IPS-NIHi11 (cell line): ENCODE measurements around the gene STAB2.
"Not testable (repeated sequence)": the region's sequence is repeated elsewhere in the genome, so short reads cannot be mapped to it uniquely, and the experiment has no call there.

Source experiments
- DNase-seq: peaks from one replicate; pipeline ENCODE4 v3.0.0; 2012; ENCODE audit warnings: mixed read lengths, low spot score

Gene STAB2

DNA sequence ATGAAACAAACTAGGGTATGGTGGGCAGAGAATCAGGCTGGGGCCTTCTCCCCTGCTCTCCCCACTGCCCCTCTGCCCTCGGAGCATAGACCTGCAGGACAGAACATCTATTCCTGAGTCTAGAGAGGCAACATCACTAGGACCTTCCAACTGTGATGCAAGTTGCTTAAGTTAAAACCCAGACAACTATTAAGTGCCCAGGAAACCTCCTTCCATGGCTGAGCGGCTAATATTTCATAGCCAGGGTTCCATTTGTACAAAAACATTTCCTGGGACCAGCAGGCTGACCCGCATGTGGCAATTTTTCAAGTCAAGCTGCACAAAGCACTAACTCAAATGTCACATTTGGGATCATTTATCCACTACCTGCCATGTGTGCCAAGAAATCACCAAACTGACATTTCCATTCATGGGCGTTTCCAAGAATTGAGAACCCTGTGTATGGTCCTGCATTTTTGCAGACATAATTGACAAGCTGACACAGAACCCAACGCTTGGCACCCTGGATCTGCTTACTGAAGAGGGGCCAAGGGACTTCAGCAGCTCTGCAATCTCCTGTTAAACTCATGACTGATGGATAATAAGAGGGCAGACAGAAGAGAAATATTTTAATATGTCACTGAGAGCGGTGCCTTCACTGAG is 221.3 kb downstream of the STAB2 start:
- no peak for DNase-seq

DNA sequence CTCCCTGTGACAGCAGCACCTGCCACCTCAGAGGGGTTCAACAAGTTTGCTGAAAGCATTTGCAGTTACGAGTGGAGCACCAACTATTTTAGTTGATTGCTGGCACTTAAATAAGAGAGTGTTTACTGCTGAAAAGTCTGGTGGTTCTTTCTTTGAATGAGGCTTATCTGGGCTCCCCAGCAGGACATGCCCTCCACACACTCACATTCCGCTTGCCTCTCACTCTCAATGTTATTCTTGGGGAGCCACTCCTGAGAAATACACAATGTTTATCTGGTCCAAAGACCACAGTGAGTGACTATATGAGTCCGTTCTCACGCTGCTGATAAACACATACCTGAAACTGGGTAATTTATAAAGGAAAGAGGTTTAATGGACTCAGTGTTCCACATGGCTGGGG is 222.1 kb downstream of the STAB2 start:
- DNase-seq = no peak

DNA sequence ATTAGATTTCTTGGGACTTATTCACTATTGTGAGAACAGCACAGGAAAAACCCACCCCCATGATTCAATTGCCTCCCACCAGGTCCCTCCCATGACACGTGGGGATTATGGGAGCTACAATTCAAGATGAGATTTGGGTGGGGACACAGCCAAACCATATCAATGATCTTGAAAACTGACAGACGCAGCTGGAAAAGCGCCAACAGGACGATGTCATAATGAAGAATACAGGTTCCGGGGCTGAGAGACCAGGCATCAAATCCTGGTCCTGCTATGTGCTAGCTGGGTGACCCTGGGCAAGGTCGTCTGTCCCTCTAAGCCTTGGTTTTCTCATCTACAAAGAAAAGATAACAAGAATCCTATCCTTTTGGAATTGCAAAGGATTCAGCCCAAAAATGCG is 222.6 kb downstream of the STAB2 start:
- DNase-seq = not testable (repeated sequence)

DNA sequence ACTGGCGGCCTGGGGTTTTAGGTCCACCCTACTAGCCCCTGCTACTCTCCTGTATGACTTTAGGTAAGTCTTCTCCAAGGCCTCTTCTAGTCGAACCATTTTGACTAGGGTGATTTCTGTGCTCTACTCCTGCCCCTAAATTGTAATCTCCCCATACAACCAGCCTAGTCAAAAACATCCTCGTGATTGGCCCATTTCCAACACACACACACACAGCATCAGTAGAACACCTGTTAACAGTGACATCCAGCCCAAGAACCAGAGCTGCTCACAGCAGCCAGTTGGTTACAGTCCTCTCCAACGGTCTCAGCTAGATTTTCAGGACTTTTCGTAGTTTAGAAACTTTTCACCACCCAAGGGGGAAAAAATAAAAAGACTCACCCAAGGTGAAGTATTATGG is 223.0 kb downstream of the STAB2 start:
- no peak for DNase-seq

DNA sequence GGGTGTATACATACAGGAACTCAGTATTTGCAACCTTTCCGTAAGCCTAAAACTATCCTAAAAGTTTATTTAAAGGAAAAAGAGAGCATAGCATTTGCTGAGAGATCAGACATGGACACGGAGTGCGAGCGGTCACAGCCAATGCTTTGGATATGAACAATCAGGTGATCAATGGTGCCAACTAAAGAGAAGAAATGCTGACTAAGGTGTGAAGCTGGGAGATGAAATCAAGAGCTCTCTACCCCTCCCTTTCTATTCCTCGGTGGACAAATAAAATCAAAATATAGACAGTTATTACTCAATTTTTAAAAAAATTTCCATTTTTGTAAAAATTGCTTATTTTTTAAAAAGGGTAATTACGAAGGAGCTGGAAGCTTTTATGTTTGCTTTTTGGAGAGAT is 224.7 kb downstream of the STAB2 start:
- DNase-seq = no peak

DNA sequence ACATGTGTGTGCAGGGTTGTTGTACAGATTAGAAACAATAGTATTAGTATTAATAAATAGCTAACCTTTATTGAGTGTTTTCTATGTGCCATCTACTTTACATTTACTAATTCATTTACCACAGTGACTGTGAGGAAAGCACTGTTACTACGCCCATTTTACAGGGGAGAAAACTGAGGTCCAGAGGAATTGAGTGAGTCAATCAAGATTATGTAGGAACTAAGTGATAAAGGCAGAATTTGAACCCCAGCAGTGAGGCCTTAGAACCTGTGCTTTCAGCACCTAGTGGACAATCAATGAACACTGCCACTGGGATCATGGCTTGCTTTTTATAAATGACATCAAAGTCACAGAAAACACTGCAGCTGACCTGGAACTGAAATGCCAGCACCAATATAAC is 225.7 kb downstream of the STAB2 start:
- DNase-seq = no peak

DNA sequence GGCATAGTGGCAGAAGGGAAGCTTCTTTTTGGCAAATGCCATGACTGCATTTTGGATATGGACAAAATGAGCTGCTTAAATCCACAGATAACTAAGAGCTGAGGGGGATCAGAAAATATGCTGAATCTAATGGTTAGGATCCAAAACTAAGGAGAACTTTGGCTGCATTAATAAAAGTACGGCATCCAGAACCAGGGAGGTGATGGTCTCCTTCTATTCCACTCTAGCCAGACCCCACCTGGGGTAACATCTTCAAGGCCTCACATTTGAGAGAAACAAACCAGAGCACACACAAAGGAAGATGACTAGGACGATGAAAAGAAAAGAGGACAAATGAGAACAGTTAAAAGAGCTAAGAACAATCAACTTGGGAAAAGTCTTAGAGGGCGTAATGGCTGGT is 226.4 kb downstream of the STAB2 start:
- DNase-seq = no peak

DNA sequence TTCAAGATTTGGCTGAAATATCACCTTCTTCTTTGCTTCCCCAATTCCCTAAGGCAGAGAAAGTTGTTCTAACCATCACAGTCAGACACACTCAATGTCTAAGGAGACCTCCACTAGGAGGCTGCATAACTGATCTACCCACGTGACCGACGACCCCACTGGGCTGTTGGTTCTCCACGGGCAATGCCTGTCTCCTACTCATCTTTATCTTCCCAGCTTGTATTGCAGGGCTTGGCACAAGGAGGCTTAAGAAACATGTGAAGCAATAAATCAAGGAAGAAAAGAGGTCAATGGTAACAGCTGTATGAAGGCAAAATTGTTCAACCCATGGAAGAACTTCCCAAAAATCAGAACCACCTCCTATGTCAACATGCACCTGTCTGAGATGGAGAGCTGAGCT is 226.9 kb downstream of the STAB2 start:
- DNase-seq = no peak

DNA sequence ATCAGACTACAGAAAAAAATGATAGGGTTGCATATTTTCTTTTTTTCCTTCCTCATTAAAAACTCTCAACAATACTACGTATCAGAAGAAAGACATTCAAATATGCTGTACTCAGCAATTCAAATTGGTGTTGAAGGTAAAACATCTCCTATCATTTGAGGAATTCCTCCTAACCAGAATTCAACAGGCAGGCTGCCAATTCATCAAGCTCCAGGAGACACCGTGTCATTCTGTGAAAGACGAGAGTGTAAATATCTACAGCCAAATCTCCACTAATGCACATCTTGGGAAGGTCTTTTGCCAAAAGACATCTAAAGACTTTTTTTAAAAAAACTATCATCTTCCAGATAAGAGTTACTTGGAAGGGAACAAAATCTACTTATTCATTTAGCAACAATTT is 227.4 kb downstream of the STAB2 start:
- no peak for DNase-seq
